ENCODE data around the gene KLK12.

Gene KLK12, protein sequence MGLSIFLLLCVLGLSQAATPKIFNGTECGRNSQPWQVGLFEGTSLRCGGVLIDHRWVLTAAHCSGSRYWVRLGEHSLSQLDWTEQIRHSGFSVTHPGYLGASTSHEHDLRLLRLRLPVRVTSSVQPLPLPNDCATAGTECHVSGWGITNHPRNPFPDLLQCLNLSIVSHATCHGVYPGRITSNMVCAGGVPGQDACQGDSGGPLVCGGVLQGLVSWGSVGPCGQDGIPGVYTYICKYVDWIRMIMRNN
- long read RNA-seq, donor 1: 0 reads
- long read RNA-seq, donor 2: 0 reads
- long read RNA-seq, donor 3: 0 reads
- long read RNA-seq, donor 4: 0 reads
- long read RNA-seq, donor 5: 0 reads
- long read RNA-seq, donor 6: 0 reads
- long read RNA-seq, donor 7: 0 reads
- long read RNA-seq, donor 8: 0 reads

DNA sequence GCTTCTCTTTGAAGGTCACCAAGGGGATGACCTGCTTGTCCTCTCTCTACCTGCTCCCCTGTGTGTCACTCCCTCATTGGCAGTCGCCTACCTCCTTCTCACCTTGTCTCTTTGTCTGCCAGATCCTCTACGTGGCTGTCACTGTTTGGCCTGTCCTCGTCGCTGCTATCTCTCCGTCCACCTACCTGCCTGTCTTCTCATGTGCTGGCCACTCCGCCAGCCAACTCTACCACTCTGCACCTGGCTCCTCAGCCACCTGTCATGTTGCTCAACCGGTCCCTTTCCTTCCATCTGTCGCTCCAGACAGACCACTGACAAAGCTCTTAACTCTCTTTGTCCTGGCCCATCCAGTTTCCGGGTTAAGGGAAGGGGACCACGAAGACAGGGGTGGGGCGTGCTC lies at the start of gene KLK12:
KLK12 (minus strand) TSS at position 299 of the 400 bp plus-strand sequence. CDS start 381 bp downstream, outside the sequence.
- DNase-seq: no peak

GRCh38 chr19:51084505-51084904 lies 49.7 kb upstream of the KLK12 start:
- DNase-seq: no peak

DNA sequence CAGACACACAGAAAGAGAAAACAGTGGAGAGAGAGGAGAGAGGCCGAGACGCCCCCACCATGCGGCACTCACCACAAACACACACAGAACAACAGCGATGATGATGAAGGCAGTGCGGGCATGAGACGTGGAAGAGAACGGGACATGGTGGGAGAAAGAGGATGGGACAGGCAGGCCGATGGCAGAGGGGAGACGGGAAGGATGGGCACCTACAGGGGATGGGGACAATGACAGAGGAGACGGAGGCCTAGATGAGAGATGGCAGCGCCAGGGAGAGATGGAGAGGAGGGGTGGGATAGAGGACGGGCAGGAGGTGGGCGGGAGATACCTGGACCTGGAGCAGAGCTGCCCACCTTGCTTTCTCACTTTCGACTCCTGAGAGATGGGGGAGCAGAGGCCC lies 49.0 kb upstream of the KLK12 start:
- no peak for DNase-seq

DNA sequence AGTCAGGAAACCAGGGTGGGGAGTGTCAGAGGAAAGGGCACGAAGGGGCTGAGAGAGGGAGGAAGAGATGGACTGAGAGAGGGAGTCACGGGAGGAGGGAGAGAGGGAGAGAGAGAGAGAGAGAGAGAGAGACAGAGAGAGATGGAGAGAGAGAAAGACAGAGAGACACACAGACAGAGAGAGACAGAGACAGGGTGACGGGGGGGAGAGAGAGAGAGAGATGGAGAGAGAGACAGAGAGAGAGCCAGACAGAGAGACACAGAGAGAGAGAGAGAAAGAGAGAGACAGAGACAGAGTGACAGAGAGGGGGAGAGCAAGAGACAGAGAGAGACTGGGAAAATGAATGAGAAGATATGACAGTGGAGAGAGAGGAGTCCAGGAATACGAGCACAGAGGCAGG lies 48.4 kb upstream of the KLK12 start:
- DNase-seq: no peak

DNA sequence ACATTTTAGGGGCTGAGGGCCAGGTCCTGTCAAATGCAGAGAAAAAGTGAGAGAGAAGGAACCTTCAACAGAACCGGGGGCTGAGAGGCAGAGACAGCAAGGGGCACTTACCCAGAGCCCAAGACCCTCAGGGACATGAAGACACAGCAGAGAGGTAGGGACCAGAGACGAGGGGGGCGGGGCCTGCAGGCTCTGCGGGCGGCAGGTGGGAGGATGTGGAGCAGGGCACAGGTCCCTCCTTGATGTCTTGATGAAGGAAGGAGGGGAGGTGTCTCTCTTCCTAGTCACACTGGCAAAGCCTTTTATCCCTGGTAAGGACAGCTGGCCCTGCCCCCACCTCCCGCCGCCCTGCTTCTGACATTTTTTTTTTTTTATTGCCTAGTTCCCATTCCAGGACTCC lies 47.8 kb upstream of the KLK12 start, which contains the start of gene KLK14:
KLK14 (minus strand) TSS at position 277 of the 400 bp plus-strand sequence; CDS start at position 4, 273 bp downstream.
- no peak for DNase-seq

- DNase-seq: no peak
Observed at GRCh38 chr19:51081476-51081875, 46.7 kb upstream of the KLK12 start.

- DNase-seq: no peak
Observed at GRCh38 chr19:51079481-51080110, 44.8 kb upstream of the KLK12 start.

GRCh38 chr19:51078731-51079130 lies 43.9 kb upstream of the KLK12 start:
- DNase-seq: no peak

DNA sequence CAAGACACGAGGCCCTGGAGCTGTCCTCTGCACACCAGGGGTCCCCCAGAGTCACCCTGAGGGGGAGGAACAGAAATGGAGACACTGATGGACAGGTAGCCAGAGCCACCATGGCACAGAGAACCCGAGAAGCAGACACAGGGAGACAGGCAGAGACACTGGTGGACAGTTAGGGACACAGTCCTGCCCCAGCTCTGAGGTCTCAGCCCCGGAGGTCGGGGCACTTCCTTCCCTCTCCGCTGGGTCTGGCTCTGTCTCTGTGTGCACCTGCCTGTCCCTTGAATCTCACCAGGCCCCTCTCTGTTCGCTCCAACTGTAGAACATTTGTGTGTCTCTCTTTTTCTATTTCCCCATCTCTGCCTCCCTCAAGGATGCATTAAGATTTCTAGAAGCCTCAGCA lies 43.3 kb upstream of the KLK12 start:
- DNase-seq: no peak

- no peak for DNase-seq
Observed at GRCh38 chr19:51076631-51077213, 41.9 kb upstream of the KLK12 start.

DNA sequence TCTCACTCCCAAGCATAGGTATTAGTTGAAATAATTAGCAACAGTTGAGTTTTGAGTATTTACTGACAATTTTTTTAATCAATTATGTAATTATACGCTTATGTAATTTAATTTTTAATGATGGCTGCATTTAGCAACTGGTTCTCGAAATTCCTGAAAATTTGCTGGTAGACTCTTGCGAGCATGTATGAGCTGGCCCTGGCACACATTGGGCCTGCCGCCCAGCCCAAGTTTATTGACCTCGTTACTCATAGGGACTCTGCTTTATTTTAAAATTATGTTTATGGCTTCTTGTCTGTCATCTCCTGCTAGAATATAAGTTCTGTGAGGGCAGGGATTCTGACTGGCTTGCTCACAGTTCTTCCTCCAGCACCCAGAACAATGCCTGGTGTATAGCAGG lies 41.2 kb upstream of the KLK12 start:
- DNase-seq: no peak

- DNase-seq: no peak
Observed at GRCh38 chr19:51071095-51071405, 36.2 kb upstream of the KLK12 start.

DNA sequence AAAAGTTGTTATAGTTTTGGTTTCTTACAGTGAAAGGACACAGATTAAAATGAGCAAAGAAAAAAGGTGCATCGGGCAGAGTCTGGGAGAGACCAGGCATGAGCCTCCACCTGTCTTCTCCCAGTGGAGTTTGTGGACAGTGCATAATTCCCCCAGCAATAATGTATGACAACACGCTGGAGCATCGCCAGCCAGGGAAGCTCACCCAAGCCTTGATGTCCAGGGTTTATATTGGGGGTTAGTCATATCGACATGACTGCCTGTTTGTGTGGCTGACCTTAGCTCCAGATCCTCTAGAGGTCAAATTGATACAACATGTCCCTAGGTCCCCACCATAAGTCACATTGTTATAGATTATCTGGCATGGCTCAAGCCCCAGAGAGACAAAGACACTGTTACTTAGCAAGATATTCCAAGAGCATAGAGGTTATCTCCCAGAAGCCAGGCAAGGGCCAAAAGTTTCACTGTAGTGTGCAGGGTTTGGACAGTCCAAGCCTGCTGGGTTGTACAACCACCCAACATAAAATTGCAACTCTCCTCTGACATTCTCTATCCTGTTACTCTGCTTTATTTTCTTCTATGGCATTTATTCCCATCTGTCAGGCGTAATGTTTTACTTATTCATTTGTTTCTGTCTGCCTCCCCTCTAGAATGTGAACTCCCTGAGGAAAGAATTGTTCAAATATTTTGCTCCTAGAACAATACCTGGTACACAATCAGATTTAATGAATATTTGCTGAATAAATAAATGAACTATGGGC lies 35.7 kb upstream of the KLK12 start:
- DNase-seq: no peak

DNA sequence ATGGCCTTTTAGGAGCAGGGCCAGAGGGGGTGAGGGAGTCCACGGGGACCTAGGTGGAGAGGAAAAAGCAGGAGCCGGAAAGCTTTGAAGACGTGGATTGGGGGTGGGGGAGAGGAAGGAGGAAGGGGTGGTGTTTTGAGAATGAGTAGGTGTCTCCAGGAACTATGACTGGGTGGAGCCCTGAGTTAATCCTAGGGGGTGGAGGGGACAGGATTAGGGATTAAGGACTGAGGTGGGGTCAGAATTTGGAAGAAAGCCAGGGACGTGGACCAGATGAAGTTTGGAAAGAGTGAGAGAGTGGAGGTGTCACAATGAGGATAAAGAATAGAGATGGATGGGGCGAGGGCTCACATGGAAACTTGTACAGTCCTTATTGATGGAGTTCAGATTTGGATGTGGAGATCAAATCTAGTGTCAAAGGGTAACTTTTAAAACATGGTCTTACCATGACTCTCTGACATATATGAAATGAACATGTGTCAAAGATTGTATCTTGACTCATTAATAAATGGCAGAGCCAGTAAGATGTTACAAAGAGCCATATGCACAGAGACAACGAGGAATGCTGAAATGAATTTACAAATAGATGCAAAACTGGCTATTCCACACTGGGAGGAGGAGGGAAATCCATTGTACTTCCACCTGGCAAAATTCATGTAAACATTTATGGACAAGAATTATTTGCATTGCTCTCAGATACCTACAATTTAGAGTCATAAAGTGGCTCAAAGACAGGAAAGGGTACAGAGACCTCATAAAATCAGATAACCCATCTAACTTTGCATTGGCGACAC lies 31.8 kb upstream of the KLK12 start:
- no peak for DNase-seq

DNA sequence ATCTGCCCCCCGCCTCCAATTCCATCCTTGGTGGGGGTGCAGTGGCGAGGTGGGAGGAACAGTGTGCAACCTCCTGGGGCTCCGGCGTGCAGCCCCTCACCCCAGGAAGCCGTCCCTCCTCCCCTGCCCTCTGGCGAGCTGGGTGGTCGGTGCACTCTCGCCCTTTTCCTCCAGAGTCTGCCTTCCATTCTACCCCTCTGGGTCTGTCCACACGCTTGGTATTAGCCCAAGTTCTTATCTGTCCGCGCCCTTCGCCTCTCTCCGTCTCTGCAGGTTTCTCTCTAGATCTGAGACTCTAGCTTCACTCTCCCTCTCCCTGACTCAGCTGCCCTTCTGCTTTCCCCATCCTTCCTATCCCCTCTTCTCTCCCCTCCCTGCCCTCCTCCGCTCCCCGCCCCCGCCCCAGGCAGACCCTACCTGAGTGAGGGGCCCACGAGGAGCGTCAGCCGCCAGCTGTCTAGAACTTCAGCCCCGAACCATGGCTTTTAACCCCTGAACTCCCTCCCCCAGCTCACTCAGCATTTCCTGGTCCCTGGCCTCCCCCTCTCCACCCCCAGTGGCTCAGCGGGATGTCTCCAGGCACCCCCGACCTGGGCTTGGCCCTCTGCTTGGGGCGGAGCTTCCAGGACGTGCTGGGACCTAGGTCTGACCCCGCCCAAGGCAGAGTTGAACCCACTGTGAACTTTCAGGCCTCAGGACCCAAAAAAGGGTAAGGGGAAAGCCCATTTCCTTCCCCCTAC lies 30.6 kb upstream of the KLK12 start:
- peak; percentile 26 for DNase-seq

DNA sequence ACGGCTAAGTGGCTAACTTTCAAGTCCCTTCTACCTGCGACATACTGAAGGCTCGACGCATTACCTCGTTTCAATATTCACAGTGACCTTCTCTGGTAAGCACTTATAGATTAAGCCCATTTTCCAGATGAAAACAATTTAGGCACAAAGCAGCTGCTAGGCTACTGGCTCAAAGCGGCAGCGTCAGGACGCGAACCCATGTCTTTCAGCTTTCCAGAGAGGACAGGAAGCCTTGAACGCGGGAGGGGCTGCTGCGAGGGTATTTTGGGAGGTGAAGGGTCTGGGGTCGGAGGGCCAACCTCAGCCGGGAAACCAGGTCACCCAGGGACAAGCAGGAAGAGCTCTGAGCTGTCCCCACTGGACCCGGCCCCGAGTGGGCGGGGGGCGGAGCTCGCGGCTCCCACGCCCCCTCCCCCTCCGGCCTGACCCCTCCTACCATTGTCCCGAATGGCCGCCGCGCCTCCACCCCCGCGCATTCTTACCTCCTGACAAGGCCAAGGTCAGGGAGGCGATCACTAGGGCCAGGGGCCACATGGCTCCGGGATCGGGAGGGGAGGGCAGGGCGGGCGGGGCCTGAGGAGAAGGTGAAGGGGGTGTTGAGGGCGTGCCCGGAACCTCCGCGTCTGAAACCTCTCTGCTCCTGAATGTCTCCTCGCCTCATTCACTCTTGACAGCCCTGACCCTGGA lies 29.9 kb upstream of the KLK12 start, which contains the start of gene KLK13:
KLK13 (minus strand) TSS at position 559 of the 687 bp plus-strand sequence; CDS start at position 534, 25 bp downstream.
- DNase-seq: no peak

GRCh38 chr19:51063664-51064063 lies 28.9 kb upstream of the KLK12 start:
- no peak for DNase-seq

DNA sequence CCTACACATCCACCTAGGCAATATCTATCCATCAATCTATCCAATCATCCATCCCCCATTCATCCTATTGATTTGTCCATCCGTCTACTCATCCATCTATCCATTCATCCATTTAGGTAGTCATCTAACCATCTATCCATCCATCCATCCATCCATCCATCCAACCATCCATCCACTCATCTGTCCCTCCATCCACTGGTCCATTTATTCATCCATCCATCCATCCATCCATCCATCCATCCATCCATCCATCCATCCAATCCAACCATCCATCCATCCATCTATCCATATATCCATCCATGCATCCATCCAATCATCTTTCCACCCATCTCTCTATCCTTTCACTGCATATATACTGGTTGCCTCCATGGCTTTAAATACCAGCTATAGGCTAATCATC lies 26.2 kb upstream of the KLK12 start:
- DNase-seq: no peak

GRCh38 chr19:51060336-51060735 lies 25.5 kb upstream of the KLK12 start:
- DNase-seq: no peak

DNA sequence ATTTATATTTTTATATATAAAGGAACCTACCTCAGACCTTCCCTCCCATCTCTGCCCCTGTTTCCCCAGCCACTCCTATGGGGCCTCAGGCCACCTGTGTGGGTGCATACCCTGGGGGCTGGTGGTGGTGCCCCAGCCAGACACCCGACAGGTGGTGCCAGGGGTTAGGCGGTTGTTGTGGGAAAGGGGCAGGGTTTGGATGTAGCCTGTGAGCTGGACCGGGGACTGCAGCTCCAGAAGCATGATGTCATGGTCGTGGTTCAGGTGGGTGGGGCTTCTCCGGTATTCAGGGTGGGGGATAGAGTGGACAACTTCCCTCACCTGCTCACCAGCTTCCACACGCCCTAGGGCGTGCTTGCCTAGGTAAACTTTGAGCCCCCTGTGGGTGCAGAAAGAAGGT lies 24.9 kb upstream of the KLK12 start:
- DNase-seq: no peak

DNA sequence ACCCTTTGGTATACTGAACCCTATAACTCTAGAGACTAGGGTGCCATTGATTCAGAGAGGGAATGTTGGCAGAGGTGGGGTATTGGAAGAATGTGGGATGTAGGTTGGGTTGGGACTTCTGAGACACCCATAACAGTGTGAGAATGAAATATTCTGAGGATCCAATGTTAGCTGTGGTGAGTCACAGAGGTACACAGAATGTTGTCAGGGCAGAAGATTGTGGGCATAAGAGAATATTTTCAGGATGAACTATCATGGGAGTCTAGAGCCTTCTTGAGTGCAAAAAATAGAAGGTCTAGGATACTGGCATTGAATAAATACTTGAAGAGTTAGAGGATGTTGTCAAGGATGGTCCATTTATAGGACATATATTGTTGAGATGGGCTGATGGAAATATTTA lies 21.1 kb upstream of the KLK12 start:
- DNase-seq: no peak
